HG03135 (cell line): ENCODE measurements around the gene TFDP3.

Experiments used
- ATAC-seq: cut with Tn5 transposase; IDR thresholded peaks from one replicate; pipeline ENCODE4 v1.9.1; 2021; ENCODE audit warnings: mild to moderate bottlenecking, moderate library complexity; ENCODE audit not compliant: unreplicated experiment

The TFDP3 gene

GRCh38 chrX:133218329-133218728 is at the start of gene TFDP3:
Gene TFDP3, minus strand, starts transcription at chrX:133218354. Its CDS starts 95 bp downstream, at chrX:133218259.
- no peak for ATAC-seq

- no peak for ATAC-seq
These were observed 49.5 kb upstream of the TFDP3 start for GRCh38 chrX:133267621-133268020.

- ATAC-seq: no peak
These were observed 47.2 kb upstream of the TFDP3 start for GRCh38 chrX:133265331-133265730.

- ATAC-seq: no peak
These were observed 40.3 kb upstream of the TFDP3 start for GRCh38 chrX:133258481-133258880.

GRCh38 chrX:133254666-133255065 is 36.5 kb upstream of the TFDP3 start:
- no peak for ATAC-seq

- no peak for ATAC-seq
These were observed 33.0 kb upstream of the TFDP3 start for GRCh38 chrX:133251204-133251603.

GRCh38 chrX:133250184-133251100 is 32.3 kb upstream of the TFDP3 start:
- ATAC-seq: no peak

GRCh38 chrX:133249266-133250058 is 31.3 kb upstream of the TFDP3 start:
- ATAC-seq: no peak

- ATAC-seq: no peak
These were observed 30.0 kb upstream of the TFDP3 start for GRCh38 chrX:133248177-133248576.

GRCh38 chrX:133246921-133247320 is 28.8 kb upstream of the TFDP3 start:
- ATAC-seq: no peak

GRCh38 chrX:133235830-133236229 is 17.7 kb upstream of the TFDP3 start:
- ATAC-seq: no peak

- ATAC-seq: no peak
These were observed 14.2 kb upstream of the TFDP3 start for GRCh38 chrX:133232331-133232730.

GRCh38 chrX:133229361-133229760 is 11.2 kb upstream of the TFDP3 start:
- no peak for ATAC-seq

- ATAC-seq: no peak
These were observed 2.4 kb downstream of the TFDP3 start for GRCh38 chrX:133215747-133216146.

- ATAC-seq: no peak
These were observed 3.1 kb downstream of the TFDP3 start for GRCh38 chrX:133215017-133215416.

GRCh38 chrX:133214301-133214700 is 3.9 kb downstream of the TFDP3 start:
- no peak for ATAC-seq

GRCh38 chrX:133213117-133213516 is 5.0 kb downstream of the TFDP3 start:
- no peak for ATAC-seq

- ATAC-seq: no peak
These were observed 10.4 kb downstream of the TFDP3 start for GRCh38 chrX:133207751-133208150.

GRCh38 chrX:133191739-133192039 is 26.5 kb downstream of the TFDP3 start:
- ATAC-seq: no peak

GRCh38 chrX:133190877-133191738 is 27.0 kb downstream of the TFDP3 start:
- ATAC-seq: no peak

GRCh38 chrX:133189195-133189594 is 29.0 kb downstream of the TFDP3 start:
- no peak for ATAC-seq
